K562 treated with DMSO at 1 percent for 4 hours (cell line): ENCODE measurements around the gene L3HYPDH. TPM values are rescaled to one million over a fixed set of nuclear protein-coding genes. Genes with fewer than 3 reads are reported as not detected.

Experiments used
- total RNA-seq: library from RNA; unstranded; fragments of 300-600 nt; gene quantifications from 2 replicates; pipeline ENCODE4 v1.2.3, GENCODE V29; 2022; ENCODE audit not compliant: insufficient read depth

The L3HYPDH gene
- 10.2 and 14.0 TPM in 2 replicates for total RNA-seq

GRCh38 chr14:59483819-59484638, at the start of gene L3HYPDH, which contains the start of gene JKAMP:
Gene L3HYPDH (minus strand): TSS chr14:59484408. CDS start chr14:59484316, 92 bp downstream.
Gene JKAMP (plus strand): TSS chr14:59484517. CDS start chr14:59484590, 73 bp downstream.

GRCh38 chr14:59465316-59466135, 18.7 kb downstream of the L3HYPDH start, which contains the start of gene GPR135:
Gene GPR135 (minus strand): TSS chr14:59465380. CDS start chr14:59465226, 154 bp downstream.

Other genes starting within 250 kb of the L3HYPDH start
- 0.16 TPM in 1 of 2 replicates, not detected in the other for gene GPR135, start 19.0 kb downstream of the L3HYPDH start, total RNA-seq
- gene JKAMP, start 109 bp upstream of the L3HYPDH start, total RNA-seq: 14.1 and 19.0 TPM in 2 replicates
- not detected in 2 replicates for gene CCDC175, start 92.4 kb upstream of the L3HYPDH start, total RNA-seq